Mammary microvascular endothelial cell (primary cell): Measurements from ENCODE around the gene ZNF99. TPM values are rescaled to one million over a fixed set of nuclear protein-coding genes. Genes with fewer than 3 reads are reported as not detected.

Experiments used
- total RNA-seq: library from RNA; depleted of rRNA; stranded (reverse); fragments of >200 nt; gene quantifications from 2 replicates; pipeline ENCODE4 v1.2.3, GENCODE V29; 2015

The ZNF99 gene
- total RNA-seq = not detected in 2 replicates

DNA sequence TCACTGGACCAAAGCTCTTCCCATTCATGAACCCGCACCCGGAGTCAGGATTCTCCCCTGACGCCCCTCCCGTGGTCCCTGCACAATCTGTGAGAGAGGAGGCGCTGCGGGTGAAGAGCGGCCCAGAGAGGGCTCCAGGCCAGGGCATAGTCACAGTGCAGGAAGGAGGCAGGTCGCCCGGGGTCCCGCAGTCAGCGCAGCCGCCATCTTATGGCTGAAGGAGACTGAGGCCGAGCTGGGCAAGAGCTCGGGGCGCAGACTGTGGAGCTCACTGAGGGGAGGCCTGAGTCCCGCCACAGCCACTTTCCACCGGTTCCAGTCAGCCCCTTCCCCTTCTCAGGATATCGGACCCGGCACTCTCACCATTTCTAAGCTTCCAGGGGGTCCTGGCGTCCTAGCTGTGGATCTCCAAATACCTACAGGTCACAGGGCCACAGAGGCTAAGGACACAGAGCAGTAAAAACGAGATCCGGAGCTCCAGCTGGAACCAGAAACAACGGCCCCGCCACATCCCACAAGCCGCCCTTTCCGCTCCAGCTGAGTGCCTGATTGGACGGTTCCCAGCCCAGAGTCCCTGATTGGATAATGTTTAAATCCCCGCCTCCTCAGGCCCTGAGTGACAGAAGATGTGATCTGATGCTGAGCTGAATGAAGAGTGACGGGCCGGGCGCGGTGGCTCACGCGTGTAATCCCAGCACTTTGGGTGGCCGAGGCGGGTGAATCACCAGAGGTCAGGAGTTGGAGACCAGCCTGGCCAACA, at the start of gene ZNF99:
TSS of gene ZNF99 (minus strand) at position 501 of the 760 bp plus-strand sequence. CDS start at position 366, 135 bp downstream.

DNA sequence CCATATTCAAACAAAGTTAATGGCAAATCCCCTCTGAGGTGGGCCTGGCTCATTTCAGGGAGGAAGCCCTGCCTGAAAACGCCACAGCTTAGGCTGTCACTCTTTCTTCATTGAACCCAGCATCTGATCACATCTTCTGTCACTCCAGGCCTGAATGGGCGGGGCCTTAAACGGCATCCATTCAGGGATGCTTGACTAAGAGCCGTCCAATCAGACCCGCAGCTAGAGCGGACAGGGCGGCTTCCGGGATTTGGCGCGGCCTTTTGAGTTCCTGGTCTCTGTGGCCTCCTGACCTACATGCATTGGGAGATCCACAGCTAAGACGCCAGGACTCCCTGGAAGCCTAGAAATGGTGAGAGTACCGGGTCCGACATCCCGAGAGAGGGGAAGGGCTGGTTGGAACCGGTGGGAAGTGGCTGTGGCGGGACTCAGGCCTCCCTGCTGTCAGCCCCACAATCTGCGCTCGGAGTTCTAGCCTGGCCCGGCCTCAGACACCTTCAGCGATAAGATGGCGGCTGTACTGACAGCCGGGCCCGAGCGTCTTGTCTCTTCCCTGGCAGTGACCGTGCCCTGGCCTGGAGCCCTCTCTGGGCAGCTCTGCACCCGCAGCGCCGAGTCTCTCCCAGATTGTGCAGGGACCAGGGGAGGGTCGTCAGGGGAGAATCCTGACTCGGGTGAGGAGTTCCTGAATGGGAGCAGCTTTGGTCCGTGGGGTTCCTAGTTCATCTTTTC, 48.2 kb upstream of the ZNF99 start, which contains the start of gene ZNF723:
TSS of gene ZNF723 (plus strand) at position 261 of the 732 bp plus-strand sequence. CDS start at position 350, 89 bp downstream.

Other genes with a start within 250 kb of the ZNF99 start
- gene ZNF492, start 149.8 kb downstream of the ZNF99 start, total RNA-seq = 0.49 and 0.80 TPM in 2 replicates
- not detected in 2 replicates for gene ZNF723, start 48.1 kb upstream of the ZNF99 start, total RNA-seq
- gene ZNF728, start 219.0 kb upstream of the ZNF99 start, total RNA-seq = not detected in 2 replicates